Smooth muscle cell (in vitro differentiated cells): ENCODE results near the gene PCMT1. TPM values are rescaled to one million over a fixed set of nuclear protein-coding genes. Genes with fewer than 3 reads are reported as not detected.
"Not testable (repeated sequence)": the region's sequence is repeated elsewhere in the genome, so short reads cannot be mapped to it uniquely, and the experiment has no call there.

ENCODE experiments used
- DNase-seq: peaks from one replicate; lab custom pipeline; 2025; ENCODE audit not compliant: unreplicated experiment; lab: John Stamatoyannopoulos, UW
- H2AFZ ChIP-seq: fragments of 200-600 bp; sonication (generic); 2 replicates; pipeline ENCODE4 v1.6.0; 2016; ENCODE audit warnings: antibody characterized with exemption, low read depth, mild to moderate bottlenecking
- H3F3A ChIP-seq: fragments of 200-600 bp; sonication (generic); 2 replicates; pipeline ENCODE4 v1.6.0; 2017; ENCODE audit warnings: antibody characterized with exemption, low read depth
- H3K27ac ChIP-seq: fragments of 200-600 bp; sonication (generic); 2 replicates; pipeline ENCODE4 v1.5.1; 2016; ENCODE audit warnings: low read depth, mild to moderate bottlenecking
- H3K27me3 ChIP-seq: fragments of 200-600 bp; sonication (generic); 2 replicates; pipeline ENCODE4 v1.6.1; 2016; ENCODE audit warnings: low read depth, mild to moderate bottlenecking
- H3K36me3 ChIP-seq: fragments of 200-600 bp; sonication (generic); 2 replicates; pipeline ENCODE4 v1.5.1; 2016; ENCODE audit warnings: low read depth
- H3K4me1 ChIP-seq: fragments of 200-600 bp; sonication (generic); 2 replicates; pipeline ENCODE4 v1.5.1; 2016; ENCODE audit warnings: low read depth
- H3K4me2 ChIP-seq: fragments of 200-600 bp; sonication (generic); 2 replicates; pipeline ENCODE4 v1.6.0; 2016; ENCODE audit warnings: mild to moderate bottlenecking
- H3K4me3 ChIP-seq: fragments of 200-600 bp; sonication (generic); 2 replicates; pipeline ENCODE4 v1.5.1; 2016; ENCODE audit warnings: mild to moderate bottlenecking
- H3K79me2 ChIP-seq: fragments of 200-600 bp; sonication (generic); 2 replicates; pipeline ENCODE4 v1.6.0; 2016; ENCODE audit warnings: low read depth, mild to moderate bottlenecking
- H3K9ac ChIP-seq: fragments of 200-600 bp; sonication (generic); 2 replicates; pipeline ENCODE4 v1.6.0; 2016; ENCODE audit warnings: low read depth
- H3K9me3 ChIP-seq: fragments of 200-600 bp; sonication (generic); replicated peaks from 2 replicates; pipeline ENCODE4 v1.5.1; 2016; ENCODE audit warnings: low read depth
- H4K20me1 ChIP-seq: fragments of 200-600 bp; sonication (generic); 2 replicates; pipeline ENCODE4 v1.6.0; 2016; ENCODE audit warnings: low read depth
- WGBS: methylation state at CpG from one replicate; pipeline ENCODE4 v1.1.7; 2016; ENCODE audit warnings: low lambda C conversion rate; 5-methylcytosine and 5-hydroxymethylcytosine counted together
- polyA plus RNA-seq: library from polyadenylated mRNA; unstranded; fragments of >200 nt; fragmentation: Nextera tagmentation; extraction: Ambion mirVana; gene quantifications from 2 replicates; pipeline ENCODE4 v1.2.1, GENCODE V29; 2016
- total RNA-seq: library from RNA; depleted of rRNA; stranded (reverse); fragments of >200 nt; gene quantifications from 2 replicates; pipeline ENCODE4 v1.2.3, GENCODE V29; 2014
- TF ChIP-seq, protein P1 (sequence below): fragments of 200-600 bp; sonication (generic); IDR thresholded peaks from 2 replicates; pipeline ENCODE4 v1.5.1; 2017; ENCODE audit warnings: borderline replicate concordance, mild to moderate bottlenecking, antibody characterized with exemption; ENCODE audit not compliant: insufficient read depth, poor library complexity, severe bottlenecking

The PCMT1 gene
- total and polyA plus RNA-seq, 2 experiments from 2014 or later: 97.9 to 139 TPM

DNA sequence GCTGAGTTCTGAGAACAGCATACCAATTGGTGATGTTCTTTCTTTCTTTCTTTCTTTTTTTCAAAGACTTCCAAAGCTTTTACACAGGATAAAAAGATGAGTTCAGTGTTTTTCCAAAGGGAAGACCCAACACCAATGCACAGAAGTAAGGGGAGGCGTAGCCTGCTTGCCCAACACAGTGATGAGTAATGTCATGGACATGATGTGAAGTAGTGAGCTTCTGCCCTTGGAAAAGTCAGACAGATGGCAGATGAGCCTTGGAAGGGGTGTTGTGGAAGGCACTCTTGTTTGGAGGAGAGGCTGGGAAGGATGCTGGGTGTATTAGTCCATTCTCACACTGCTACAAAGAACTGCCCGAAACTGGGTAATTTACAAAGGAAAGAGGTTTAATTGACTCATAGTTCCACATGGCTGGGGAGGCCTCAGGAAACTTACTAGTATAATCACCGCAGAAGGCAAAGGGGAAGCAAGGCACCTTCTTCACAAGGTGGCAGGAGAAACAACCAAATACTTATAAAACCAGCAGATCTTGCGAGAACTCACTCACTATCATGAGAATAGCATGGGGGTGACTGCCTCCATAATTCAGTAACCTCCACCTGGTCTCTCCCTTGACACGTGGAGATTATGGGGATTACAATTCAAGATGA, 102.0 kb downstream of the PCMT1 start:
- H3F3A ChIP-seq: peaks cover 40% of the 10 kb centered on the region
- H3K4me2 ChIP-seq: peak overlapping the region; percentile 42
- no peaks in the 10 kb centered on the region for H3K9me3 ChIP-seq
- TF ChIP-seq, protein P1, sequence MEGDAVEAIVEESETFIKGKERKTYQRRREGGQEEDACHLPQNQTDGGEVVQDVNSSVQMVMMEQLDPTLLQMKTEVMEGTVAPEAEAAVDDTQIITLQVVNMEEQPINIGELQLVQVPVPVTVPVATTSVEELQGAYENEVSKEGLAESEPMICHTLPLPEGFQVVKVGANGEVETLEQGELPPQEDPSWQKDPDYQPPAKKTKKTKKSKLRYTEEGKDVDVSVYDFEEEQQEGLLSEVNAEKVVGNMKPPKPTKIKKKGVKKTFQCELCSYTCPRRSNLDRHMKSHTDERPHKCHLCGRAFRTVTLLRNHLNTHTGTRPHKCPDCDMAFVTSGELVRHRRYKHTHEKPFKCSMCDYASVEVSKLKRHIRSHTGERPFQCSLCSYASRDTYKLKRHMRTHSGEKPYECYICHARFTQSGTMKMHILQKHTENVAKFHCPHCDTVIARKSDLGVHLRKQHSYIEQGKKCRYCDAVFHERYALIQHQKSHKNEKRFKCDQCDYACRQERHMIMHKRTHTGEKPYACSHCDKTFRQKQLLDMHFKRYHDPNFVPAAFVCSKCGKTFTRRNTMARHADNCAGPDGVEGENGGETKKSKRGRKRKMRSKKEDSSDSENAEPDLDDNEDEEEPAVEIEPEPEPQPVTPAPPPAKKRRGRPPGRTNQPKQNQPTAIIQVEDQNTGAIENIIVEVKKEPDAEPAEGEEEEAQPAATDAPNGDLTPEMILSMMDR: no peak
- H3K9ac ChIP-seq: no peak overlapping the region
- 66% methylated on average over 5 of the region's 5 CpGs for WGBS
- peak overlapping the region; percentile 97 for H3K27ac ChIP-seq
- no peak overlapping the region for H2AFZ ChIP-seq
- DNase-seq: no peak
- H3K79me2 ChIP-seq: peaks cover 20% of the 10 kb centered on the region
- no peaks in the 10 kb centered on the region for H3K36me3 ChIP-seq
- H3K4me3 ChIP-seq: no peak overlapping the region
- peaks cover 6% of the 10 kb centered on the region for H4K20me1 ChIP-seq
- no peaks in the 10 kb centered on the region for H3K27me3 ChIP-seq
- peaks cover 19% of the 10 kb centered on the region for H3K4me1 ChIP-seq

- no peaks in the 10 kb centered on the region for H3K36me3 ChIP-seq
- peaks cover 3% of the 10 kb centered on the region for H4K20me1 ChIP-seq
- peaks cover 42% of the 10 kb centered on the region for H3F3A ChIP-seq
- TF ChIP-seq, protein P1: no peak
- peaks cover 22% of the 10 kb centered on the region for H3K4me1 ChIP-seq
- no peak overlapping the region for H2AFZ ChIP-seq
- peak overlapping the region; percentile 42 for H3K4me2 ChIP-seq
- H3K27me3 ChIP-seq: no peaks in the 10 kb centered on the region
- no peak overlapping the region for H3K4me3 ChIP-seq
- H3K79me2 ChIP-seq: peaks cover 23% of the 10 kb centered on the region
- 41% methylated on average over 6 of the region's 6 CpGs for WGBS
- DNase-seq: no peak
- H3K9ac ChIP-seq: peak overlapping the region; percentile 7
- no peaks in the 10 kb centered on the region for H3K9me3 ChIP-seq
- H3K27ac ChIP-seq: peak overlapping the region; percentile 97
Observed at GRCh38 chr6:149852180-149852579, 102.6 kb downstream of the PCMT1 start.

GRCh38 chr6:149852881-149853280, 103.3 kb downstream of the PCMT1 start:
- H3K4me2 ChIP-seq: peak overlapping the region; percentile 42
- no peak overlapping the region for H2AFZ ChIP-seq
- H3K4me3 ChIP-seq: no peak overlapping the region
- H3K9me3 ChIP-seq: no peaks in the 10 kb centered on the region
- DNase-seq: no peak
- H3K4me1 ChIP-seq: peaks cover 20% of the 10 kb centered on the region
- H3K9ac ChIP-seq: peak overlapping the region; percentile 7
- WGBS: 80% methylated on average over 12 of the region's 12 CpGs
- peak overlapping the region; percentile 97 for H3K27ac ChIP-seq
- no peaks in the 10 kb centered on the region for H4K20me1 ChIP-seq
- no peaks in the 10 kb centered on the region for H3K27me3 ChIP-seq
- TF ChIP-seq, protein P1: no peak
- H3K79me2 ChIP-seq: peaks cover 29% of the 10 kb centered on the region
- peaks cover 38% of the 10 kb centered on the region for H3F3A ChIP-seq
- no peaks in the 10 kb centered on the region for H3K36me3 ChIP-seq

GRCh38 chr6:149854017-149854416, 104.5 kb downstream of the PCMT1 start:
- not testable (repeated sequence) for H3K4me3 ChIP-seq, H2AFZ ChIP-seq, H3K36me3 ChIP-seq, DNase-seq, H4K20me1 ChIP-seq, H3K9me3 ChIP-seq, H3K27me3 ChIP-seq
- Histone ChIP-seq H3K79me2 (peaks cover 41% of the 10 kb centered on the region), H3F3A (peaks cover 28% of the 10 kb centered on the region), H3K9ac (peak overlapping the region; percentile 67), H3K27ac (peak overlapping the region; percentile 97), H3K4me2 (peak overlapping the region; percentile 81), H3K4me1 (peaks cover 20% of the 10 kb centered on the region)
- 94% methylated on average over 4 of the region's 4 CpGs for WGBS
